K562 (cell line): Measurements from ENCODE around the gene CTNNA3. TPM values are rescaled to one million over a fixed set of nuclear protein-coding genes. Genes with fewer than 3 reads are reported as not detected.
A peak's percentile ranks its signal among the peaks of the same experiment; 100 is the strongest.

ENCODE experiments used
- ATAC-seq: fragments of 200-7000 bp; cut with Tn5 transposase; 3 replicates; pipeline ENCODE4 v1.9.1; 2020; ENCODE audit warnings: moderate library complexity
- BruUV-seq: library from RNA; stranded (reverse); fragments of 400-500 nt; replicated peaks from 2 replicates; lab custom pipeline; 2021; lab: Mats Ljungman, UMichigan
- CTCF ChIA-PET: fragments of 300-600 bp; formaldehyde crosslinking; extraction: SDS; loops from one replicate; lab custom pipeline; 2021; ENCODE audit warnings: low intra/inter-chr PET ratio; lab: Yijun Ruan, JAX
- POLR2A ChIA-PET: fragments of 300-600, 350-650 bp; sonication (Branson Sonifier 250); formaldehyde crosslinking; extraction: SDS; loops from one replicate; lab custom pipeline; 2021; ENCODE audit warnings: antibody characterized with exemption, inconsistent platforms; lab: Yijun Ruan, JAX
- DNase-seq, 4 experiments: peaks; one replicate each; pipeline versions ENCODE4 v3.0.0 to v3.0.0-alpha.2; 2011 to 2018; ENCODE audit warnings: low spot score in 3 of 4, mixed read lengths in 3 of 4; ENCODE audit errors: extremely low read depth in 1 of 4
- FAIRE-seq: peaks from 2 replicates; lab custom pipeline; 2011; peaks lifted over from hg19 to GRCh38; lab: Jason Lieb, UNC
- H2AFZ ChIP-seq: 2 replicates; pipeline ENCODE4 v1.6.0; 2011; ENCODE audit warnings: low read depth, low read length, control low read depth, inconsistent platforms
- H3K27ac ChIP-seq: fragments of 200-600 bp; 3 replicates; pipeline ENCODE4 v1.8.0; 2011; ENCODE audit warnings: low read depth, mild to moderate bottlenecking, control low read depth, inconsistent platforms, low read length, moderate library complexity, mixed read lengths; ENCODE audit errors: extremely low read depth
- H3K27me3 ChIP-seq, 2 experiments: fragments of 300-600 bp in 1 of 2; 2 replicates in 1 of 2; 3 replicates in 1 of 2; pipeline versions ENCODE4 v1.6.0 to v1.8.0; 2011; ENCODE audit warnings: inconsistent platforms in 2 of 2, low read length in 2 of 2, mild to moderate bottlenecking in 1 of 2, mixed read lengths in 1 of 2, moderate library complexity in 1 of 2; ENCODE audit not compliant: control insufficient read depth in 2 of 2, insufficient read depth in 2 of 2
- H3K36me3 ChIP-seq: fragments of 300-600 bp; 3 replicates; pipeline ENCODE4 v1.8.0; 2011; ENCODE audit warnings: mild to moderate bottlenecking, low read length, inconsistent platforms; ENCODE audit not compliant: control insufficient read depth, insufficient read depth
- H3K4me1 ChIP-seq, 2 experiments: fragments of 200-600 bp in 1 of 2; replicated peaks in 1 of 2; 2 replicates in 1 of 2; 3 replicates in 1 of 2; pipeline versions ENCODE4 v1.5.1 to v1.8.0; 2011; ENCODE audit warnings: inconsistent platforms in 2 of 2, low read length in 2 of 2, mild to moderate bottlenecking in 1 of 2, mixed read lengths in 1 of 2, moderate library complexity in 1 of 2; ENCODE audit not compliant: control insufficient read depth in 2 of 2, insufficient read depth in 2 of 2
- H3K4me2 ChIP-seq: 2 replicates; pipeline ENCODE4 v1.6.1; 2011; ENCODE audit warnings: low read length, control low read depth, inconsistent platforms, mixed read lengths; ENCODE audit not compliant: insufficient read depth
- H3K4me3 ChIP-seq: fragments of 200-600 bp; sonication (generic), shearing (Covaris generic); 2 replicates; pipeline ENCODE4 v1.5.1; 2016; ENCODE audit warnings: control low read depth, inconsistent platforms
- H3K79me2 ChIP-seq: fragments of 200-600 bp; 3 replicates; pipeline ENCODE4 v1.8.0; 2011; ENCODE audit warnings: low read length, inconsistent platforms; ENCODE audit not compliant: control insufficient read depth, insufficient read depth
- H3K9ac ChIP-seq, 2 experiments: 2 replicates each; pipeline versions ENCODE4 v1.6.0 to v1.6.1; 2011; ENCODE audit warnings: low read depth in 2 of 2, low read length in 2 of 2, control low read depth in 1 of 2, inconsistent platforms in 1 of 2, mild to moderate bottlenecking in 1 of 2, mixed read lengths in 1 of 2; ENCODE audit not compliant: insufficient read depth in 1 of 2
- H3K9me1 ChIP-seq: one replicate; pipeline ENCODE4 v1.6.0; 2011; ENCODE audit warnings: inconsistent platforms, mild to moderate bottlenecking, low read length, moderate library complexity; ENCODE audit not compliant: control insufficient read depth, insufficient read depth
- H3K9me3 ChIP-seq: replicated peaks from 2 replicates; pipeline ENCODE4 v1.5.1; 2011; ENCODE audit warnings: low read depth, low read length, inconsistent platforms; ENCODE audit not compliant: control insufficient read depth, insufficient read depth
- H4K20me1 ChIP-seq: replicated peaks from 2 replicates; pipeline ENCODE4 v1.6.1; 2011; ENCODE audit warnings: low read length, inconsistent platforms, mixed read lengths; ENCODE audit not compliant: control insufficient read depth, insufficient read depth
- MTF1 ChIP-seq: fragments of 250-450 bp; sonication (Bioruptor Pico); IDR thresholded peaks from 2 replicates; pipeline ENCODE4 v1.9.0; 2021; ENCODE audit warnings: moderate library complexity, mild to moderate bottlenecking, inconsistent platforms, borderline replicate concordance
- NFE2 ChIP-seq: IDR thresholded peaks from 2 replicates; pipeline ENCODE4 v1.6.1; 2014; ENCODE audit warnings: antibody characterized with exemption, low read depth
- RAD21 ChIP-seq, 2 experiments: fragments of 250-450 bp in 1 of 2; fragments of 450-650 bp in 1 of 2; sonication (Bioruptor Pico) in 1 of 2; formaldehyde crosslinking in 1 of 2; IDR thresholded peaks in 1 of 2; conservative IDR thresholded peaks in 1 of 2; 2 replicates each; pipeline versions ENCODE4 v1.4.0 to v1.8.0; 2020 to 2022; ENCODE audit warnings: mild to moderate bottlenecking in 2 of 2, moderate library complexity in 1 of 2
- SIN3B ChIP-seq: fragments of 450-650 bp; IDR thresholded peaks from 2 replicates; pipeline ENCODE4 v1.6.1; 2017; ENCODE audit warnings: low read depth, mild to moderate bottlenecking, moderate library complexity
- STAG1 ChIP-seq: sonication (generic); formaldehyde crosslinking; IDR thresholded peaks from 2 replicates; pipeline ENCODE4 v1.5.0; 2020; ENCODE audit warnings: missing genetic modification reagents, borderline replicate concordance
- ZNF77 ChIP-seq: fragments of 250-450 bp; sonication (Bioruptor Pico); IDR thresholded peaks from 2 replicates; pipeline ENCODE4 v1.5.0; 2020
- WGBS: fragments of 100-300 bp; shearing (Covaris generic); methylation state at CpG from one replicate; pipeline ENCODE4 v1.1.6; 2016; ENCODE audit warnings: low coverage, mixed read lengths; ENCODE audit not compliant: insufficient coverage; ENCODE audit errors: missing lambda C conversion rate; 5-methylcytosine and 5-hydroxymethylcytosine counted together
- in situ Hi-C: fragments of 300-500 bp; cut with MboI; formaldehyde crosslinking; loops from 4 replicates; pipeline ENCODE4 v1.15.0; 2018; ENCODE audit warnings: inconsistent platforms, mixed read lengths
- intact Hi-C: fragments of 100-400 bp; cut with micrococcal nuclease; formaldehyde crosslinking; loops from 2 replicates; pipeline ENCODE4 v1.14.2; 2022
- polyA plus RNA-seq, 8 experiments: library from polyadenylated mRNA; depleted of rRNA in 4 of 8; stranded (reverse) in 5 of 8; unstranded in 3 of 8; fragments of >200 nt; fragmentation: Nextera tagmentation in 2 of 8; fragmentation: Illumina TruSeq in 1 of 8; extraction: Ambion mirVana in 2 of 8; extraction: Trizol in 1 of 8; gene quantifications; 2 replicates each; pipeline versions ENCODE4 v1.2.1 to v1.2.3, GENCODE V29; 2011 to 2014; ENCODE audit warnings: inconsistent platforms in 1 of 8, missing spikeins in 1 of 8
- total RNA-seq, 7 experiments: library from RNA; depleted of rRNA in 6 of 7; stranded (reverse); fragments of >200 nt in 6 of 7; fragmentation: Illumina TruSeq in 2 of 7; extraction: Trizol in 2 of 7; gene quantifications; 2 replicates each; pipeline versions ENCODE4 v1.2.1 to v1.2.3, GENCODE V29; 2011 to 2021; ENCODE audit warnings: low replicate concordance in 1 of 7
- TF ChIP-seq, protein P1 (sequence below), 3 experiments: IDR thresholded peaks in 2 of 3; conservative IDR thresholded peaks in 1 of 3; 2 replicates each; pipeline ENCODE4 v1.5.1; 2011 to 2012; ENCODE audit warnings: low read length in 3 of 3, mild to moderate bottlenecking in 3 of 3, control low read depth in 2 of 3, improper control_type of control experiment in 1 of 3, inconsistent platforms in 1 of 3, low read depth in 1 of 3, mixed read lengths in 1 of 3, moderate library complexity in 1 of 3; ENCODE audit not compliant: insufficient read depth in 2 of 3
- TF ChIP-seq, protein P2 (sequence below): fragments of 450-650 bp; formaldehyde crosslinking; IDR thresholded peaks from 2 replicates; pipeline ENCODE4 v1.4.0; 2020; ENCODE audit warnings: mild to moderate bottlenecking, moderate library complexity
- TF ChIP-seq, protein P3 (sequence below), 2 experiments: fragments of 450-650 bp; formaldehyde crosslinking in 1 of 2; IDR thresholded peaks; 2 replicates each; pipeline versions ENCODE4 v1.4.0 to v1.6.1; 2014 to 2020; ENCODE audit warnings: mild to moderate bottlenecking in 2 of 2, borderline replicate concordance in 1 of 2, low read depth in 1 of 2

The CTNNA3 gene
- total and polyA plus RNA-seq, 9 of the 15 experiments (the other 6 are each of a cell fraction or from before 2014, with no cell fraction given): 0.04 TPM; not detected in 8

DNA sequence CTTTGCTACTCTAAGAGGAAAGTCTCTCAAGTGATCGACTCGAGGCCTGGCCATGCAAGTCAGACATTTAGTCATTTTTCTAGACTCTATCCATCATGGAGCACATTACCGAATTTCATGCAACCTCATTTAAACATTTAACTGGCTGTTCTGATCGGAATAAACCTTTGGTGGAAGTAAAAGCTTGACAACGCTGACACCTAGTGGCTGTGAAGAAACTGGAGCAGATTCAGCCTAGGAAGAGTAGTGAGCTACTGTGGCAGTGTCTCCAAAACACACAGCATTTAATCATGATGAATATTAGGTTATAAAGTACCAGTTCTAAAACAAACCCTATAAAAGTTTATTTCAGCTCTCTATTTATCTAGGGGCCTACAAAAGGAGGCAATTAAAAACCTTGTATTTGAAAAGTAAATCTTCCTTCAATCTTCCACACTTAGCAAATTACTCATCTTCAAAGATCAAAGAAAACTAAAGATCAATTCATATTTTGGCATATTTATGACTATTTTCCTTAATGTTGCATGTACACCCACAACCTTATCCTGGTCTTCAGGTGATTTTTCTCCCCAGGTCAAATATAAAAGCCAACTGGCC is 175.0 kb downstream of the CTNNA3 start:
- peak; percentile 17 to 45 (median 21) for DNase-seq

More for the DNA sequence above, 175.0 kb downstream of the CTNNA3 start:
- TF ChIP-seq, protein P1, sequence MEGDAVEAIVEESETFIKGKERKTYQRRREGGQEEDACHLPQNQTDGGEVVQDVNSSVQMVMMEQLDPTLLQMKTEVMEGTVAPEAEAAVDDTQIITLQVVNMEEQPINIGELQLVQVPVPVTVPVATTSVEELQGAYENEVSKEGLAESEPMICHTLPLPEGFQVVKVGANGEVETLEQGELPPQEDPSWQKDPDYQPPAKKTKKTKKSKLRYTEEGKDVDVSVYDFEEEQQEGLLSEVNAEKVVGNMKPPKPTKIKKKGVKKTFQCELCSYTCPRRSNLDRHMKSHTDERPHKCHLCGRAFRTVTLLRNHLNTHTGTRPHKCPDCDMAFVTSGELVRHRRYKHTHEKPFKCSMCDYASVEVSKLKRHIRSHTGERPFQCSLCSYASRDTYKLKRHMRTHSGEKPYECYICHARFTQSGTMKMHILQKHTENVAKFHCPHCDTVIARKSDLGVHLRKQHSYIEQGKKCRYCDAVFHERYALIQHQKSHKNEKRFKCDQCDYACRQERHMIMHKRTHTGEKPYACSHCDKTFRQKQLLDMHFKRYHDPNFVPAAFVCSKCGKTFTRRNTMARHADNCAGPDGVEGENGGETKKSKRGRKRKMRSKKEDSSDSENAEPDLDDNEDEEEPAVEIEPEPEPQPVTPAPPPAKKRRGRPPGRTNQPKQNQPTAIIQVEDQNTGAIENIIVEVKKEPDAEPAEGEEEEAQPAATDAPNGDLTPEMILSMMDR (IDR thresholded peaks at IDR 0.05 in 2 of 3, conservative IDR thresholded peaks at IDR 0.05 in 1 of 3; ENCODE audit: insufficient read depth in 2 of 3, low read depth in 1 of 3, low read length in 3 of 3): peak; percentile 39 to 67 (median 56); a peak in 5 of 6 replicates
- TF ChIP-seq NFE2: no peak
- TF ChIP-seq, protein P2, sequence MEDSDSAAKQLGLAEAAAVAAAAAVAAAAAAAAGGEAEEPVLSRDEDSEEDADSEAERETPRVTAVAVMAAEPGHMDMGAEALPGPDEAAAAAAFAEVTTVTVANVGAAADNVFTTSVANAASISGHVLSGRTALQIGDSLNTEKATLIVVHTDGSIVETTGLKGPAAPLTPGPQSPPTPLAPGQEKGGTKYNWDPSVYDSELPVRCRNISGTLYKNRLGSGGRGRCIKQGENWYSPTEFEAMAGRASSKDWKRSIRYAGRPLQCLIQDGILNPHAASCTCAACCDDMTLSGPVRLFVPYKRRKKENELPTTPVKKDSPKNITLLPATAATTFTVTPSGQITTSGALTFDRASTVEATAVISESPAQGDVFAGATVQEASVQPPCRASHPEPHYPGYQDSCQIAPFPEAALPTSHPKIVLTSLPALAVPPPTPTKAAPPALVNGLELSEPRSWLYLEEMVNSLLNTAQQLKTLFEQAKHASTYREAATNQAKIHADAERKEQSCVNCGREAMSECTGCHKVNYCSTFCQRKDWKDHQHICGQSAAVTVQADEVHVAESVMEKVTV: peak; percentile 53; the same call in 1 of the 2 replicates
- no peak for TF ChIP-seq MTF1 (CRISPR knock-in tag)
- peak; percentile 29; the same call in 1 of the 2 replicates for TF ChIP-seq STAG1 (CRISPR knock-in tag)
- TF ChIP-seq SIN3B: no peak
- no peak for TF ChIP-seq ZNF77 (CRISPR knock-in tag)
- TF ChIP-seq, protein P3, sequence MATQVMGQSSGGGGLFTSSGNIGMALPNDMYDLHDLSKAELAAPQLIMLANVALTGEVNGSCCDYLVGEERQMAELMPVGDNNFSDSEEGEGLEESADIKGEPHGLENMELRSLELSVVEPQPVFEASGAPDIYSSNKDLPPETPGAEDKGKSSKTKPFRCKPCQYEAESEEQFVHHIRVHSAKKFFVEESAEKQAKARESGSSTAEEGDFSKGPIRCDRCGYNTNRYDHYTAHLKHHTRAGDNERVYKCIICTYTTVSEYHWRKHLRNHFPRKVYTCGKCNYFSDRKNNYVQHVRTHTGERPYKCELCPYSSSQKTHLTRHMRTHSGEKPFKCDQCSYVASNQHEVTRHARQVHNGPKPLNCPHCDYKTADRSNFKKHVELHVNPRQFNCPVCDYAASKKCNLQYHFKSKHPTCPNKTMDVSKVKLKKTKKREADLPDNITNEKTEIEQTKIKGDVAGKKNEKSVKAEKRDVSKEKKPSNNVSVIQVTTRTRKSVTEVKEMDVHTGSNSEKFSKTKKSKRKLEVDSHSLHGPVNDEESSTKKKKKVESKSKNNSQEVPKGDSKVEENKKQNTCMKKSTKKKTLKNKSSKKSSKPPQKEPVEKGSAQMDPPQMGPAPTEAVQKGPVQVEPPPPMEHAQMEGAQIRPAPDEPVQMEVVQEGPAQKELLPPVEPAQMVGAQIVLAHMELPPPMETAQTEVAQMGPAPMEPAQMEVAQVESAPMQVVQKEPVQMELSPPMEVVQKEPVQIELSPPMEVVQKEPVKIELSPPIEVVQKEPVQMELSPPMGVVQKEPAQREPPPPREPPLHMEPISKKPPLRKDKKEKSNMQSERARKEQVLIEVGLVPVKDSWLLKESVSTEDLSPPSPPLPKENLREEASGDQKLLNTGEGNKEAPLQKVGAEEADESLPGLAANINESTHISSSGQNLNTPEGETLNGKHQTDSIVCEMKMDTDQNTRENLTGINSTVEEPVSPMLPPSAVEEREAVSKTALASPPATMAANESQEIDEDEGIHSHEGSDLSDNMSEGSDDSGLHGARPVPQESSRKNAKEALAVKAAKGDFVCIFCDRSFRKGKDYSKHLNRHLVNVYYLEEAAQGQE (IDR thresholded peaks at IDR 0.05; ENCODE audit: borderline replicate concordance): peak; percentile 33; the same call in 1 of the 2 replicates
- TF ChIP-seq, protein P3 (CRISPR knock-in tag; IDR thresholded peaks at IDR 0.05; ENCODE audit: low read depth): no peak
- peak; percentile 75 to 82 for TF ChIP-seq RAD21 (CRISPR knock-in tag; conservative IDR thresholded peaks at IDR 0.05 in 1 of 2, IDR thresholded peaks at IDR 0.05 in 1 of 2)
- CTCF ChIA-PET: no interaction called here
- Histone ChIP-seq H3K9me3 (no peaks in the 10 kb centered on the region), H4K20me1 (no peaks in the 10 kb centered on the region), H3K27ac (no peak overlapping the region), H3K9ac (no peak overlapping the region), H3K27me3 (no peaks in the 10 kb centered on the region), H3K36me3 (no peaks in the 10 kb centered on the region), H3K4me2 (no peak overlapping the region), H3K9me1 (no peaks in the 10 kb centered on the region), H3K4me3 (no peak overlapping the region), H3K4me1 (no peaks in the 10 kb centered on the region), H2AFZ (no peak overlapping the region), H3K79me2 (no peaks in the 10 kb centered on the region)
- ATAC-seq (peak; percentile 75), FAIRE-seq (peak; percentile 70)
- POLR2A ChIA-PET: no interaction called here
- BruUV-seq: no TSS peak
- in situ Hi-C loops: no loop called here
- intact Hi-C loops: loop anchor here (10.0 kb wide), 1 partner anchor 586 kb away; no protein-coding TSS in a partner anchor
- 0% methylated on average over 5 of the region's 5 CpGs for WGBS
